HCT116 (cell line): ENCODE data around the gene NEO1.

ENCODE experiments used
- CEBPB ChIP-seq: IDR thresholded peaks from 2 replicates; pipeline ENCODE4 v1.6.1; 2012; ENCODE audit warnings: low read depth
- CTCF ChIP-seq, 3 experiments: fragments of 200-600 bp in 1 of 3; sonication (generic) in 1 of 3; IDR thresholded peaks in 2 of 3; conservative IDR thresholded peaks in 1 of 3; 2 replicates each; pipeline ENCODE4 v1.5.1; 2012 to 2017; ENCODE audit warnings: low read depth in 2 of 3, low read length in 2 of 3, antibody characterized with exemption in 1 of 3, borderline replicate concordance in 1 of 3, control low read depth in 1 of 3, mild to moderate bottlenecking in 1 of 3, mixed read lengths in 1 of 3, mixed run types in 1 of 3, moderate library complexity in 1 of 3; ENCODE audit not compliant: insufficient read depth in 1 of 3
- EZH2 ChIP-seq: fragments of 200-600 bp; sonication (generic); IDR thresholded peaks from 2 replicates; pipeline ENCODE4 v1.6.1; 2017; ENCODE audit warnings: antibody characterized with exemption, mixed run types
- EZH2phosphoT487 ChIP-seq: fragments of 200-600 bp; IDR thresholded peaks from 2 replicates; pipeline ENCODE4 v1.6.1; 2018; ENCODE audit warnings: antibody characterized with exemption, borderline replicate concordance
- JUND ChIP-seq: IDR thresholded peaks from 2 replicates; pipeline ENCODE4 v1.6.1; 2012
- MAX ChIP-seq: IDR thresholded peaks from 2 replicates; pipeline ENCODE4 v1.6.1; 2012
- POLR2A ChIP-seq: IDR thresholded peaks from 2 replicates; pipeline ENCODE4 v1.7.0; 2011; ENCODE audit warnings: borderline replicate concordance; ENCODE audit not compliant: insufficient read depth, insufficient read length; ENCODE audit errors: extremely low read depth
- POLR2AphosphoS5 ChIP-seq: IDR thresholded peaks from 2 replicates; pipeline ENCODE4 v1.6.1; 2011; ENCODE audit warnings: mild to moderate bottlenecking, low read depth, low read length, moderate library complexity
- RAD21 ChIP-seq: IDR thresholded peaks from 2 replicates; pipeline ENCODE4 v1.6.1; 2012; ENCODE audit warnings: low read depth, mild to moderate bottlenecking
- TCF7L2 ChIP-seq: IDR thresholded peaks from 2 replicates; pipeline ENCODE4 v1.7.0; 2011; ENCODE audit warnings: borderline replicate concordance, inconsistent platforms; ENCODE audit not compliant: insufficient read depth, insufficient read length; ENCODE audit errors: extremely low read depth

GRCh38 chr15:73074241-73074640 lies 22.0 kb downstream of the NEO1 start:
- TF ChIP-seq CTCF (IDR thresholded peaks at IDR 0.05 in 2 of 3, conservative IDR thresholded peaks at IDR 0.05 in 1 of 3; ENCODE audit: borderline replicate concordance in 1 of 3, insufficient read depth in 1 of 3, low read depth in 2 of 3, low read length in 2 of 3) = no peak
- TF ChIP-seq JUND = no peak
- TF ChIP-seq EZH2phosphoT487 = no peak
- no peak for TF ChIP-seq EZH2
- no peak for TF ChIP-seq POLR2A
- TF ChIP-seq MAX = no peak
- no peak for TF ChIP-seq POLR2AphosphoS5
- TF ChIP-seq TCF7L2 = no peak
- no peak for TF ChIP-seq CEBPB
- TF ChIP-seq RAD21 = no peak
